ENCODE results near the gene FAM168A.
A peak's percentile ranks its signal among the peaks of the same experiment; 100 is the strongest.

The FAM168A gene, protein sequence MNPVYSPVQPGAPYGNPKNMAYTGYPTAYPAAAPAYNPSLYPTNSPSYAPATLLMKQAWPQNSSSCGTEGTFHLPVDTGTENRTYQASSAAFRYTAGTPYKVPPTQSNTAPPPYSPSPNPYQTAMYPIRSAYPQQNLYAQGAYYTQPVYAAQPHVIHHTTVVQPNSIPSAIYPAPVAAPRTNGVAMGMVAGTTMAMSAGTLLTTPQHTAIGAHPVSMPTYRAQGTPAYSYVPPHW

DNA sequence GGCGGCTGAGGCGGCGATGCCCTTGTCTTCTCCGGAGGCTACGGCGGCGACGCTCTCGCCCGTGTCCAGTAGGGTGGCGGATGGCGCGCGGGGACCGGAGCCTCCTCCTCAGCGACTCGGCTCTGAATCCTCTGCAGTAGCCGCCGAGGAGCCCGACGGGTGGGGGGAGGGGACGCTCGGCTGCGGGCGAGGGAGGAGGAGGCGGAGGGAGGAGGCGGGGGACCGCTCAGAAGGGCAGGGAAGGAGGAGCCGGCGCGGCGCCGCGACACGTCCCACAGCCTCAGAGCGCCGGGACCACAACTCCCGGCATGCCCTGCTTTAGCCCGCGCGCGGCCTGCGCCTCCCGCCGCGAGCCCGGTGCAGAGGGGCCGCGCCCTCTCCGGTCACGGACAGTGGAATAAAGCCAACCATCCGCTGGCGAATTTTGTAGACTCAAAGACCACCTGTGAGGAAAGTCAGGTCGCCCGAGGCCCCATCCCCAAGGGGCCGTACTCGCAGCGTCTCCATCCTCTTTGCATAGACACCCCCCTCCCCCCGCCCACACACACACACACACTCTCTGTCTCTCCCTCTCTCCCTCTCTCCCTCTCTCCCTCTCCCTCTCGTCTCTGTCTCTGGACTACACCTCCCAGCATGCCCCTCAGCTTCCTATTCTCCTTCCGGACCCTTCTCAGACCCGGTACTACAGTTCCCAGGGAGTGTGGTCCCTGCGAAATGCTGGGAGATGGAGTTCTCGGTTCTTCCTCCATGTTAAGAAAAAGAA, at the start of gene FAM168A:
Gene FAM168A, minus strand, starts transcription at position 157 of the 763 bp plus-strand sequence. CDS start 129,638 bp downstream, outside the sequence.
- peak; percentile 97 for DNase-seq

DNA sequence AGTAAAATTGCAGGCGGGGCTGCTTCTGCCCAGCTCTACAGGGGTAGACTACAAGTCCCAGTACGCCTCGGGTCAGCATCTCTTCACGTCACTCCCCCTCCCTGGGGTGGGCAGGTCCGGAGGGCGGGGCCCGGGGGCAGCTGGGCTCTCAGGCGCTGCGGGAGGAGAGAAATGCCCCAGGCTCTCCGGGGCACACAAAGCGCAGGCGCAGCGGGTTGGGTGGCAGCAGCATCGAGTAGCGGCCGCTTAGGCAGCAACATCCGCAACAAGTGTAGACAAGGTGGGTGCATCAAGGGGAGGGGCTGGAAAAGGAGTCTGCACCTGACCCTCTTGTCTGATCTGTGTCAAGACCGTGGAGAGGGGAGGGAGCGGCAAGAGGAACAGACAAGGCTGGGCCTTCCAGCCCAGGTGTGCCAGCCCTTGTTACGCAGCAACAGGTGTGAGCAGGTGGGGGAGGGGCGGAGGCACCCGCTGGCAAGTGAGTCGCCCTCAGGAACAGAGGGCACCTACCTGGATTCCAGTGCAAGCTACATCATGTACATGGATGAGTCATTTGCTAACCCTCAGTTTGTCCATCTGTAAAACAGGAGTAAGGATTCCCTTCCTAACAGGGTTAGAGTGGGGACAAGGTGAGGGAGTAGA, 49.7 kb upstream of the FAM168A start:
- DNase-seq: peak; percentile 87

DNA sequence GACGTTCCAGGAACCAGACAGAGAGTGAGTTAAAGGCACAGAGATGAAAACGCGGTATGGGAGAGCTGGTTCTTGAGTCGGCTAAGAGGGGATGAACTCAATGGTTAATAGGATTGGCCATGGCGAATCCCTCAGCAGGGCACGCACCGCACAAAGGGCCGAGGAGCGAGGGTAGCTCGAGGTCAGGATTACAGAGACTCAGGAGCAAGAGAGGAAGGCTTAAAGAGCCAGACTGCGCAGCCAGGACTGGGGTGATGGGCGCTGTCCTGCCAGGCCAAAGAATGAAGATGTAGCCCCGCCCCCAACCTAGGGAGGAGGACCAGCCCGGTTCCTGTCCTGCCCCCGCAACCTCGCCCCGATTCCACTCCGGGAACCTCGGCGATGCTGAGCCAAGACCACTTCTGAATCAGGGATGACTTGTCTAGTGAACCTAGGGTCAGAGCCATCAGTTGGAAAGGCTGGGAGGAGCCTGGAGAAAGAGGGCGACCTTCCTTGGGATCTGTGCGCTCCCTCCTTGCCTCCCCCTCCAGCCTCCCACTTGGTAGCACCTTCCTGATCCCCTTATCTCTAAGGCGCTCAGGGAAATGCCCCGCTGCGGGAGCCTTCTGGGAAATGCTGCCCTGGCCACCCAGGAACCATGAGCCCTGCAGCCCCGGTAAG, 48.2 kb upstream of the FAM168A start, which contains the start of gene PLEKHB1:
Gene PLEKHB1, plus strand, starts transcription at position 610 of the 660 bp plus-strand sequence. Its CDS starts 28 bp downstream, at position 638.
- DNase-seq: no peak

DNA sequence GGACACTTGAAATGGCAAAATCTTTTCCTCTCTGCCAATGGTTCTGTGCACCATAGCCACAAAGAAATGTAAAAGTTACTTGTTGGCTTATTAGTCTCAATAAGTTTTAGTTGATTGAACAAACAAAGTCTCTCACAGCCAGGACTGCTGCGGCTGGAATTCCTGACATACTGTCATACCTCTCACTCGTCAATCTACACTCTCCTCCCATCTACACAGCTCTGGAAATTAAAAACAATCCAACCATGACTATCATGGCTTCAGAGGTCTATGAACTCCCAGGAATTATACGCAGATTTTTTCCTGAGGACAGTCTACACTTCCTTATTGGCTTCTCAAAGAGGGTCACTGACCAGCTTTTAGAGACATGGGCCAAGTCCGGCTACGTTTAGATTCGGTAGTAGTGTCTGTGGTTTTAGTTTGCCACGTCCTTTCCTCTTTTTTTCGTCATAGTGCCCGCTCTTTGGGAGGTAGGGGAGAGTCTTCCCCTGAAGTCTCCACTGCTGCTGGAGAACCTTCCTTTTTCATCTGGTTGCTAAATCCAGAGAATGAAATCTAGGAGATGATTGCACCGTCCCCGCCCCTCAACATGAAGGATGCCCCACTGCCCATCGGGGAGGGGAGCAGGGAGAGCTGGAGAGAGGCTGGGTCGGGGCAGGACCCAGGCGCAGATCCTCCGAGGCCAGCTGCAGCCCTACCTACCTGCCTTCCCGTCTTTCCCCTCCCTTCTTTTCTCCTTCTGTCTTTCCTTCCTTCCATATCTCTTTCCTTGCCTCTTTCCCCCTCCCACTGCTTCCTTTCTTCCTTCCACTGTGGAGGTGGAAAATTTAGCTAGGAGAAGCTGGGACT, 47.4 kb upstream of the FAM168A start:
- no peak for DNase-seq

DNA sequence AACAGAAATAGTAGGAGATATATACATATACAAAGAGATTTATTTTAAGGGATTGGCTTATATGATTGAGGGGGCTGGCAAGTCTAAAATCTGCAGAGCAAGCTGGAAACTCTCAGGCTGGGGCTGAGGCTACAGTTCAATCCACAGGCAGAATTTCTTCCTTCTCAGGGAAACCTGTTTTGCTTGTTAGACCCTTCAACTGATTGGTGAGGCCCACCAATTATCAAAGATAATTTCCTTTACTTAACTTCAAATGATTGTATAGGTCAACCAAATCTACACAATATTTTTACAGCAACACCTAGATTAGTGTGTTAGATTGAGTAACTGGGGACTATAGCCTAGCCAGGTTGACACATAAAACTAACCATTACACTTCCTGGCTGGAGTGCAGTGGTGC, 43.8 kb upstream of the FAM168A start:
- no peak for DNase-seq

DNA sequence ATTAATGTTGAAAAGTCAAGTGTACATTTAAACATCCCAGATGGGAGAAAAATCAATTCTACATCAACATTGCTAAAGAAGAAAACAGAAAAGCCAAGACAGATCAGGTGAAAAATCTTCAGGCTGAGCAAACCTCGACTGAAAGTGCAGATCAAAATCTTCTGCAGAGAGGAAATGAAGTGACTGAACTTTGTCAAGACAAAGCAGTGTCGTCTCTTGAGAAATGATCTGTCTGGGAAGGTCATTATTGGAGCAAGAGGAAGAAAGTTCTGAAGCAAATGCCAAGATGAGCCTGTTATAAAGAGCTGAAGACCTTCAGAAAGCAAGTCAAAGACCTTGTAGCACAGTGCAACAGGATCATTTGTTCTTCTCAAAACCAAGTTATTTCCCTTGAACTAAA, 42.7 kb upstream of the FAM168A start:
- DNase-seq: no peak

DNA sequence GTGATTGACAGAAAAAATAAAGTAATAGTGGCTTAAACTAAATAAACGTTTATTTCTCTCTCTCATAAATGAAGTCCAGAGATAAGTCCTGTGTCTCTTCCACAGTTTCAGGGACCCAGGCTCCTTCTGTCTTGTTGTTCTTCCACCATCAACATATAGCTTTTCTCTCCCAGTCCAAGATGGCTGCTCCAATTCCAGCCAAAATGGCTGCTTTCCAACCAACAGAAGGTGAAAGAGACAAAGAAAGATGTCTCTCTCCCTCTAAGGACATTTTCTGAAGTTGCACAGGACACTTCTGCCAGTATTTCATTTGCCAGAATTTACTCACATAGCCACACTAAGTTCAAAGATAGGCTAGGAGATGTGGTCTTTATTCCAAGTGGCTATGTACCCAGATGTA, 39.1 kb upstream of the FAM168A start:
- no peak for DNase-seq

DNA sequence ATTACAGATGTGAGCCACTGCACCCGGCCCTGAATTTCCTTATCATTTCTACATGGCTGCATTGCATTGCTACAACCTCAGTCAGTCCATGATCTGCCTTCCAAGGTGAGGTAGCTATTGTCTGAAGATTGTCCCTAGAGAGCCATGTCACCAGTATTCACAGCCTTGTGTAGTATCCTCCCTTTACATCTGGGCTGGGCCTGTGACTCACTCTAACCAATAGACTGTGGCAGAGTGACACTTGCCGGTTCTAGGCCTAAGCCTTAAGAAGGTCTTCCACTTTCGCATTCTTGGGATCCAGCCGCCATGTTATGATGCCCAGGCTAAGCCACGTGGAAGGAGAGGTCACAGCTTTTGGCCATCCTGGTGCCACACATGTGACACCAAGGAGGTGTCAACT, 38.3 kb upstream of the FAM168A start:
- DNase-seq: no peak

DNA sequence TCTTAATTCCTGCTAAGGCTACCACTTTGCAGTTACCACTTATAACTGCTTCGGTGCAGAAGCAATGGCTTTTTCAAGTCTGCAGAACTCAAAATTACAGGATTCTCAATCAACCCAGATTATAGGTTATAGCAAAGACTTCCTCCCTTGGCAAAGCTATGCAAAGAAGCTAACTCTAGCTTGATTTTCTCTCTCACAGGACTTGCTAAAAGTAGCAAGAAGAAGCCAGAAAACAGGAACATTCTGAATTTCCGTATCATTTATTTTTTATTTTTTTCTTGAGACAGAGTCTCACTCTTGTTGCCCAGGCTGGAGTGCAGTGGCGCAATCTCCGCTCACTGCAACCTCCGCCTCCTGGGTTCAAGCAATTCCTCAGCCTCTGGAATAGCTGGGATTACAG, 37.8 kb upstream of the FAM168A start:
- DNase-seq: no peak

DNA sequence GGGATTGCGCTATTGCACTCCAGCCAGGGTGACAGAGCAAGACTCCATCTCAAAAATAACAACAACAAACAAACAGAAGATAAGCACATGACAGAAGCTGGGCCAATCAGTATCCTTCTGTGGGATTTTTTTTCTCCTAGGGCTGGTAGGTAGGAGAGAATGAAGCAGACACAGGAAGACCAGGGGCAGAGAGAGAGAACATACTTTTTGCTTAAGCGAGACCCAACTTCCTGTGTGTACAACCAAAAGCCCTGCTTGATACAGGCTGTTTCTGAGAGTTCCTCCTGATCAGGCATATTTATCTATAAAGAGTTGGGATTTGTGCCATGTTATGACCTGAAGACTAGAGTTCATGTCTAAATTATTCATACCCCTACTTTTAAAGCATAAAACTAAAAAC, 36.1 kb upstream of the FAM168A start:
- DNase-seq: no peak

DNA sequence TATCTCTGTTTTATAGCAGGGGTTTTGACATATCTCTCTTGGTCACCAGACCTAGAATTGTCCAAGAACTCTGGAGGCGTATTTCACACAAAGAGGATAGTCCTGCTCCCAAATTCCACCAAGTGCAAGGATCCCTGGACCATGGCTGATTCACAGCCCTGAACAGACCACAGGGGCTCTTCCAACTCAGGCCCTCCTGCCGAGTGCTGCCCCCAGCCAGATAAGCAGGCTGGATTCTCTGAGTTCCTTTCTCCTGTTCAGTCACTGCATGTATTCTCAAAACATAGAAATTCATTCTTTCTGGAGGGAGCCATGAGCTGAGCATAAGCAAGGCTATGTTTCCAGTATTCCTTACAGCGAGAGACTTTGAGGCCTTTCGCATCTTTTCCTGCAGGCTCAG, 35.1 kb upstream of the FAM168A start:
- DNase-seq: no peak

DNA sequence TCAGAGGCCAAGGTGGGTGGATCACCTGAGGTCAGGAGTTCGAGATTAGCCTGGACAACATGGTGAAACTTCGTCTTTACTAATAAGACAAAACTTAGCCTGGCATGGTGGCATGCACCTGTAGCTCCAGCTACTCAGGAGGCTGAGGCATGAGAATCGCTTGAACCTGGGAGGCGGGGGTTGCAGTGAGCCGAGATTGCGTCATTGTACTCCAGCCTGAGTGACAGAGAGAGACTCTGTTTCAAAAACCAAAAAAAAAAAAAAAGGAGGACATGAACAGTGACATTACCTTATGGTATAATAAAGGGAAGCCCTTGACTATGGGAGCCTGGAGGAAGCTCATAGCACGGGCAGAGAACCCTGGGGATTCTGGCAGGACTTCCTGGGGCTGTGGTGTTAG, 32.0 kb upstream of the FAM168A start:
- no peak for DNase-seq

DNA sequence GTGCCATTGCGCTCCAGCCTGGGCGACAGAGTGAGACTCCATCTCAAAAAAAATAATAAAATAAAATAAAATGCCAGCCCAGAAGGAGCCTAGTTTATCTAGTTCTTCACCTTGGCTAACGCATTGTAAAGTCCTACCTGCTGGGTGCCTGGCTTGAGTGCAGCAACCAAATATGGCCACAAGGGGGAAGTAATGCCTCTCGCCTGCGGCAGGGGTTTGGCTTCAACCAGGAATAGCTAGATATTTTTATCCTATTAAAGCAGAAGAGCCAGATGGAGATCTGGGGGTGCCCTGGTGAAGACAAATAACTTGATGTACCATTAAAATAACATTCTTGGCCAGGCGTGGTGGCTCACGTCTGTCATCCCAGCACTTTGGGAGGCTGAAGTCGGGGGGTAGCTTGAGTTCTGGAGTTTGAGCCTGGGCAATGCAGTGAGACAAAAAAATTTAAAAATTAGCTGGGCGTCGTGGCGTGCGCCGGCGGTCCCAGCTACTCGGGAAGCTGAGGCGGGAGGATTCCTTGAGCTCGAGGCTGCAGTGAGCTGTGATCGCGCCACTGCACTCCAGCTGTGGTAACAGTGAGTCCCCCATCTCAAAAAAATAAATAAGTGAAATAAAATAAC, 27.9 kb upstream of the FAM168A start:
- peak; percentile 83 for DNase-seq

DNA sequence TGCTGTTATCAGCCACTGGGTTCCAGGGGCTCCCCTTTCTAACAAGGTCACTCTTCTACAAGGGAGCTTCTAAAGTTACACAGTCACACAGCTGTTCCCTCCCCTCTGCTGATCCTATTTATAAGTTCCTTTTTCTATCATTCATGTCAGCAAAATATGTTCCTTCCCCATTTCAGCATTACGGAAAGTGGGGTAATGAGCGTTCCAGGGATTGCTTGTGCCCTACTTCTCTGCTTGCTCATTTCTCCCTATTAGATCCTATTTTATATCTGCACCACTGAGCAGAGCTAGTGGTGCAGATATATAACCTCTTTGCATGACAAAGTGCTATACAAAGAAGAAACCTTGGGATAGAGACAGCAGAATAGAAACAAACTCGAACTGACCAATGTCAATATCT, 25.8 kb upstream of the FAM168A start:
- DNase-seq: no peak

DNA sequence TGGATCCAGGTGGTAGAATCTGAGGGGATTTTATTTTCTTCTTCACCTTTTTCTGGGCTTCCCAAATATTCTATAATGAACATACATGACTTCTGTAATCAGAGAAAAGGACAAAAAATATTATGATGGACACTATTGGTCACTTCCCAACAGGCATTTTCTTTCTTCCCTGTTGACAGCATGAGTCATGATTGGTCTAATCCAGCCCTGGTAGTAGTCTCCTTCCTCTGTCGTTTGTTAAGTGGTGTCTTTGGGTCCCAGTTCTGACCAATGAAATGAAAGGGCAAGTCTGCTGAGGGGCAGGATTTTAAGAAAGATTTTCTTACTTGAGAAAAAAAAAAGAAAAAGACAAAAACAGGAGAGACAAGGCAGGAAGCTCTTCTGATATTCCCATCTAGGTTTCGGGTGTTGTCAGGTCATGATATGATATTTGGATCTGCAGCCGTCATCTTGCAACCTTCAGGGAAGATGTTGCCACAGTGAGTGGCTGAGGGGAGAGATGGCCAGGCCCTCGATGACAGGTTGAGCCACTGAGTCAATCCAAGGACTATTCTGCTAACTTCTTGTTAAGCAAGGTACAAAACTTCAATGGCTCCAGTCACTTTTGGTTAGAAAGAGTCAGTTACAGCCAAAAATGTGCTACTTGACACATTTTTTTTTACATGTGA, 25.1 kb upstream of the FAM168A start:
- no peak for DNase-seq

DNA sequence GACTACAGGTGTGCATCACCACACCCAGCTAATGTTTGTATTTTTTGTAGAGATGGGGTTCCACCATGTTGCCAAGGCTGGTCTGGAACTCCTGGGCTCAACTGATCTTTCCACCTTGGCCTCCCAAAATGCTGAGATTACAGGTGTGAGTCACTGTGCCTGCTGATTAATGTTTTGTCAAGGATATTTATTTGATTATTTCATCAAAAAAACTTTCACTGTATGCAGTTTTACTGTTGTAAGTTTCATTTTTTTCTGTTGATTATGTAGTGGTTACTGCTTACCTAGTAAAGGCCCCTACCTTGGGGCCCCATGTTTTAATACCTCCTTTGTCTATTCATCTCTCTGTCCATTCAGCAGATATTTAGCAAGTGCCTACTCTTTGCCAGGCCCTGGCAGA, 16.7 kb upstream of the FAM168A start:
- DNase-seq: no peak

DNA sequence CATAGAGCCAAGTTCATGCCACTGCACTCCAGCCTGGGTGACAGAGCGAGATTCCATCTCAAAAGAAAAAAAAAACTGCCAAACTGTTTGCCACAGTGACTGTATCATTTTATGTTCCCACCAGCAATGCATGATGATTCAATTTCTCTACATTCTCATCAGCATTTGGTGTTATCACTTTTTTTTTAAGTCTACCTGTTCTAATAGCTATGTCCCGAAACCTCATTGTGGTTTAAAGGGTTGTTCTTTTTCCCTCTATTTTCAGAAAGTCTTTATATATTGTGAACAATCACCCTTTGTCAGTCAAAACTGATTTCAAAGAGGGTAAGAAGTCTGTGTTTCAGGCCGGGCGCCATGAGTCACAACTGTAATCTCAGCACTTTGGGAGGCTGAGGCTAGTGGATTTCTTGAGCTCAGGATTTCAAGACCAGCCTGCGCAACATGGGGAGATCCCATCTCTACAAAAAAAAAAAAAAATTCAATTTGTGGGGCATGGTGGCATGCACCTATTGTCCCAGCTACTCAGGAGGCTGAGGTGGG, 14.8 kb upstream of the FAM168A start:
- no peak for DNase-seq

DNA sequence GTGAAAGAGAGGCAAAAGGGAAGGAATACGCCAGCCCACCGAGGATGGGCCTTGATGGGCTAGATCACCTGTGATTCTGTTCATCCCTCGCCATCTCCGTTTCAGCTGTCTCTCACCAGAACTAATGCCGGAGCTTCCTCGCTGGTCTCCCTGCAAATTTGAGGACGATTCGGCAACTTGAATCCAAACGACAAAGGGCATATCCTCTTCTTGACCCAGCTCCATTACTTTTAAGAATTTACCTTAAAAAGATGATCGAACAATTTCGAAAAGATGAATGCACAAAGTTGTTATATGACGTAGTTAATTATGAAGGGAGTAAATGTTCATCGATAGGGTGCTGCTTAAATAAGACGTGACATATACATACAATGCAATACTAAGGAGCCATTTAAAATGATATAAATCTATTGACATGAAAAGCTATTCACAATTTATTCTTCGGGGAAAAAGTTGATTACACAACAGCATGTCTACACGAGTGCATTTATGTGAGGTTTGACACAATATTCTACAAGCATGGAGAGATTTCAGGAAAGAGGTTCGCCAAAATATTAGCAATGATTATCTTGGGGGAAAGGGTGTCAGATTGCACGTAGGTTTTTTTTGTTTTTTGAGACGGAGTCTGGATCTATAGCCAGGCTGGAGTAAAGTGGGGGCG, 937 bp upstream of the FAM168A start:
- no peak for DNase-seq

DNA sequence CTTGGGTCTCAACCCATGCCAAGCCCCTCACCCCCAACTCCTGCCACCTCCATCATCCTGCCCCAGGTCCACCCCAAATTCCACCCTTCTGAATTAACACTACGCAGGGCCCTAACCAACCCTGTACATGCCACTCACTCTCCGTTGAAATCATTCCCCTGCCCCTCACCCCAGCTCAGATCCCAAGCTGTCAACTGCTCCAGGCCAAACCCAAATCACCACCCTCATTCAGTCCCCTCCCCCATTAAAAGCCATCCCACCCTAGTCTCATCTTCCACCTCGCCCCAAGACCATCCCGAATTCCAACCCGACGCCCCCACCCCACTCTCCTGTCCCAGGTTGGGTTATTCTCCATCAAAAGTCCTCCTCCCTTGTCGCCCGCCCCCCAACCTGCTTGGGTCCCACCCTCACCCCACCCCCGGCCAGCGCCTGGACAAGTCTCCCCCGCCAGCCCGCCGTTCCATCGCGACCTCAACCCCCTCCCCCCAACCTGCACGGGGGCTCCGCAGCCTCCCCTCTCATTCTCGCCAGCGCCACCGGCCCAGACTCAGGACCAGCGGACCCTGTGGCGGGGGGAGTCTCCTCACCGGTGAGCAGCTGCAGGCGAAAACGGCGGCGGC, 466 bp downstream of the FAM168A start:
- no peak for DNase-seq

DNA sequence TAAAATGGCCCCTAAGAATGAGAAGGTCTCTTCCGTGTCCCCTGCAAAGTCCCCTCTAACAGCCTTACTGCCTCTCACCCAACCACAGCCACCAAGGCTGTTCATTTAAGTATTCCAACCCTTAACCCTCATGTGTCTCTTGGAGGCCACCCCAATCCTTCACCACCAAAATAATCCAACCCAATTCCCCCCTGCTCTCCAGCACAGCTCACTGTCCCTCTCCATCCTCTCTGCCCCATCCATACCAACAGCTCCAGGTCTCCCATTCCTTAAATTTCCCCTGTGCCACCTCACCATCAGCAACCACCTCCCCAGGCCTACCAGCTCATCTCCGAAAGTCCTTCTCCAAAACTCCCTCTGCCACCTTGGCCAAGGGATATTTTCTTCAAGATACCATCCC, 1.4 kb downstream of the FAM168A start:
- DNase-seq: no peak
